ENCODE data around the gene ASRGL1. TPM values are rescaled to one million over a fixed set of nuclear protein-coding genes. Genes with fewer than 3 reads are reported as not detected.

ASRGL1 gene
- total RNA-seq, 1 donor from 2014 or later: 3.2 TPM

DNA sequence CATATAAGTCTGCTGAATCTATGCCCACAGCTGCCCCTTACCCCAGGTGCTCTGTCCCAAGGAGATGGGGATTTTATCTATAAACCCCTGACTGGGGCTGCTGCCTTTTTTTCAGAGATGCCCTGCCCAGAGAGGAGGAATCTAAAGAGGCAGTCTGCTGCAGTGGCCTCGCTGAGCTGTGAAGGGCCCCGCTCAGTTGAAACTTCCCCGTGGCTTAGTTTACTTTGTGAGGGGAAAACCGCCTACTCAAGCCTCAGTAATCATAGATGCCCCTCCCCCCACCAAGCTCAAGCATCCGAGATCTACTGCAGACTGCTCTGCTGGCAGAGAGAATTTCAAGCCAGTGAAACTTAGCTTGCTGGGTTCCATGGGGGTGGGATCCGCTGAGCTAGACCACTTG lies 31.0 kb upstream of the ASRGL1 start:
- Mint-ChIP-seq H3K4me1 (ENCODE audit: low read depth, unreplicated experiment) (no peaks in the 10 kb centered on the region), H3K9me3 (ENCODE audit: unreplicated experiment) (peaks cover 6% of the 10 kb centered on the region), H3K27ac (ENCODE audit: unreplicated experiment) (no peak overlapping the region), H3K4me3 (ENCODE audit: unreplicated experiment) (no peak overlapping the region), H3K36me3 (ENCODE audit: low read depth, unreplicated experiment) (no peaks in the 10 kb centered on the region), H3K27me3 (ENCODE audit: low read depth, unreplicated experiment) (peaks cover 13% of the 10 kb centered on the region)
- Histone ChIP-seq H3K9me3 (ENCODE audit: insufficient read depth, low read depth, low read length) (no peaks in the 10 kb centered on the region), H3K4me3 (ENCODE audit: insufficient read depth, low read depth, low read length) (no peak overlapping the region), H4K20me1 (ENCODE audit: insufficient read depth, low read length) (no peaks in the 10 kb centered on the region), H3K27me3 (ENCODE audit: insufficient read depth, low read length) (no peaks in the 10 kb centered on the region), H3K27ac (ENCODE audit: low read depth, low read length) (no peak overlapping the region), H3K36me3 (ENCODE audit: insufficient read depth, low read length) (no peaks in the 10 kb centered on the region), H3K9ac (ENCODE audit: low read length) (no peak overlapping the region), H3K4me2 (ENCODE audit: low read length) (no peak overlapping the region), H3K79me2 (ENCODE audit: insufficient read depth, low read length) (no peaks in the 10 kb centered on the region), H2AFZ (ENCODE audit: low read depth, low read length) (no peak overlapping the region), H3K4me1 (ENCODE audit: insufficient read depth, low read length) (no peaks in the 10 kb centered on the region)
- FAIRE-seq (no peak), DNase-seq (ENCODE audit: low read depth) (no peak)
- TF ChIP-seq EZH2 (IDR thresholded peaks at IDR 0.05; ENCODE audit: insufficient read depth, low read length): no peak
- TF ChIP-seq, protein P1, sequence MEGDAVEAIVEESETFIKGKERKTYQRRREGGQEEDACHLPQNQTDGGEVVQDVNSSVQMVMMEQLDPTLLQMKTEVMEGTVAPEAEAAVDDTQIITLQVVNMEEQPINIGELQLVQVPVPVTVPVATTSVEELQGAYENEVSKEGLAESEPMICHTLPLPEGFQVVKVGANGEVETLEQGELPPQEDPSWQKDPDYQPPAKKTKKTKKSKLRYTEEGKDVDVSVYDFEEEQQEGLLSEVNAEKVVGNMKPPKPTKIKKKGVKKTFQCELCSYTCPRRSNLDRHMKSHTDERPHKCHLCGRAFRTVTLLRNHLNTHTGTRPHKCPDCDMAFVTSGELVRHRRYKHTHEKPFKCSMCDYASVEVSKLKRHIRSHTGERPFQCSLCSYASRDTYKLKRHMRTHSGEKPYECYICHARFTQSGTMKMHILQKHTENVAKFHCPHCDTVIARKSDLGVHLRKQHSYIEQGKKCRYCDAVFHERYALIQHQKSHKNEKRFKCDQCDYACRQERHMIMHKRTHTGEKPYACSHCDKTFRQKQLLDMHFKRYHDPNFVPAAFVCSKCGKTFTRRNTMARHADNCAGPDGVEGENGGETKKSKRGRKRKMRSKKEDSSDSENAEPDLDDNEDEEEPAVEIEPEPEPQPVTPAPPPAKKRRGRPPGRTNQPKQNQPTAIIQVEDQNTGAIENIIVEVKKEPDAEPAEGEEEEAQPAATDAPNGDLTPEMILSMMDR (IDR thresholded peaks at IDR 0.05; ENCODE audit: insufficient read depth, low read depth, low read length): no peak

DNA sequence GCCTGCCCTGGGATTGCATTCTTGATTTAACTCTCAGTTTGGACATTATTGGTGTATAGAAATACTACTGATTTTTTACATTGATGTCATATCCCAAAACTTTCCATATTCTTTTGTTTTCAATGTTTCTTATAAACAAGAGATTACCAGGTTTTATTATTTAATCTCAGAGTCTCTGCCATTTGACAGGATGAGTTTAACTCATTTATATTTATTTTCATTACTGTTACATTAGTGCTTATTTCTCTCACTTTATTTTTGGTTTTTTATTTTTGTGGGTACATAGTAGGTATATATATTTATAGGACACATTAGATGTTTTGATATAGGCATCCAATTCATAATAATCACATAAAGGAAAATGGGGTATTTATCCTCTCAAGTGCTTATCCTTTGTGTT lies 29.3 kb upstream of the ASRGL1 start:
- no peak overlapping the region for H3K4me3 Mint-ChIP-seq (ENCODE audit: unreplicated experiment)
- TF ChIP-seq, protein P1 (IDR thresholded peaks at IDR 0.05; ENCODE audit: insufficient read depth, low read depth, low read length): no peak
- TF ChIP-seq EZH2 (IDR thresholded peaks at IDR 0.05; ENCODE audit: insufficient read depth, low read length): no peak

DNA sequence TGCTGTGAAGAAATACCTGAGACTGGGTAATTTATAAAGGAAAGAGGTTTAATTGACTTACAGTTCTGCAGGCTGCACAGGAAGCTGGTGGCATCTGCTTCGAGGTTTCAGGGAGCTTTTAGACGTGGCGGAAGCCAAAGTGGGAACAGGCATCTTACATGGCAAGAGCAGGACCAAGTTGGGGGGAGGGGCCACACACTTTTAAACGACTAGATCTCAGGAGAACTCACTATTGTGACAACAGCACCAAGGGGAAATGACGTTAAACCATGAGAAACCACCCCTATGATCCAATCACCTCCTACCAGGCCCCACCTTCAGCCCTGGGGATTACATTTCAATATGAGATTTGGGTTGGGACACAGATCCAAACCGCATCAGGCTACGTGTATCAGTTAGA lies 27.3 kb upstream of the ASRGL1 start:
- FAIRE-seq: no peak
- H3K4me2 ChIP-seq (ENCODE audit: low read length): no peak overlapping the region
- no peak for TF ChIP-seq EZH2 (IDR thresholded peaks at IDR 0.05; ENCODE audit: insufficient read depth, low read length)
- TF ChIP-seq, protein P1 (IDR thresholded peaks at IDR 0.05; ENCODE audit: insufficient read depth, low read depth, low read length): no peak
- H3K36me3 Mint-ChIP-seq (ENCODE audit: low read depth, unreplicated experiment): no peaks in the 10 kb centered on the region
- H3K27me3 Mint-ChIP-seq (ENCODE audit: low read depth, unreplicated experiment): peaks cover 32% of the 10 kb centered on the region
- H3K9ac ChIP-seq (ENCODE audit: low read length): no peak overlapping the region
- no peaks in the 10 kb centered on the region for H3K4me1 ChIP-seq (ENCODE audit: insufficient read depth, low read length)
- peaks cover 6% of the 10 kb centered on the region for H3K9me3 Mint-ChIP-seq (ENCODE audit: unreplicated experiment)
- H3K27ac Mint-ChIP-seq (ENCODE audit: unreplicated experiment): no peak overlapping the region
- H3K27me3 ChIP-seq (ENCODE audit: insufficient read depth, low read length): no peaks in the 10 kb centered on the region
- no peak overlapping the region for H2AFZ ChIP-seq (ENCODE audit: low read depth, low read length)
- H3K4me3 ChIP-seq (ENCODE audit: insufficient read depth, low read depth, low read length): no peak overlapping the region
- no peak overlapping the region for H3K27ac ChIP-seq (ENCODE audit: low read depth, low read length)
- no peaks in the 10 kb centered on the region for H3K79me2 ChIP-seq (ENCODE audit: insufficient read depth, low read length)
- DNase-seq (ENCODE audit: low read depth): no peak
- no peaks in the 10 kb centered on the region for H3K9me3 ChIP-seq (ENCODE audit: insufficient read depth, low read depth, low read length)
- H3K4me3 Mint-ChIP-seq (ENCODE audit: unreplicated experiment): no peak overlapping the region
- no peaks in the 10 kb centered on the region for H3K36me3 ChIP-seq (ENCODE audit: insufficient read depth, low read length)
- H3K4me1 Mint-ChIP-seq (ENCODE audit: low read depth, unreplicated experiment): no peaks in the 10 kb centered on the region
- no peaks in the 10 kb centered on the region for H4K20me1 ChIP-seq (ENCODE audit: insufficient read depth, low read length)

More for the DNA sequence above, 29.3 kb upstream of the ASRGL1 start:
- Histone ChIP-seq H3K9ac (ENCODE audit: low read length) (no peak overlapping the region), H3K36me3 (ENCODE audit: insufficient read depth, low read length) (no peaks in the 10 kb centered on the region), H4K20me1 (ENCODE audit: insufficient read depth, low read length) (no peaks in the 10 kb centered on the region), H3K4me3 (ENCODE audit: insufficient read depth, low read depth, low read length) (no peak overlapping the region), H3K4me2 (ENCODE audit: low read length) (no peak overlapping the region), H3K4me1 (ENCODE audit: insufficient read depth, low read length) (no peaks in the 10 kb centered on the region), H3K27ac (ENCODE audit: low read depth, low read length) (no peak overlapping the region), H3K79me2 (ENCODE audit: insufficient read depth, low read length) (no peaks in the 10 kb centered on the region), H3K9me3 (ENCODE audit: insufficient read depth, low read depth, low read length) (no peaks in the 10 kb centered on the region), H3K27me3 (ENCODE audit: insufficient read depth, low read length) (no peaks in the 10 kb centered on the region), H2AFZ (ENCODE audit: low read depth, low read length) (no peak overlapping the region)
- Mint-ChIP-seq H3K4me1 (ENCODE audit: low read depth, unreplicated experiment) (no peaks in the 10 kb centered on the region), H3K36me3 (ENCODE audit: low read depth, unreplicated experiment) (no peaks in the 10 kb centered on the region), H3K27me3 (ENCODE audit: low read depth, unreplicated experiment) (peaks cover 28% of the 10 kb centered on the region), H3K9me3 (ENCODE audit: unreplicated experiment) (peaks cover 6% of the 10 kb centered on the region), H3K27ac (ENCODE audit: unreplicated experiment) (no peak overlapping the region)
- FAIRE-seq (no peak), DNase-seq (ENCODE audit: low read depth) (no peak)

Measured in astrocyte (in vitro differentiated cells and primary cell).